Measurements from ENCODE around the gene DDR2.
"Not testable (repeated sequence)": the region's sequence is repeated elsewhere in the genome, so short reads cannot be mapped to it uniquely, and the experiment has no call there.

Gene DDR2

DNA sequence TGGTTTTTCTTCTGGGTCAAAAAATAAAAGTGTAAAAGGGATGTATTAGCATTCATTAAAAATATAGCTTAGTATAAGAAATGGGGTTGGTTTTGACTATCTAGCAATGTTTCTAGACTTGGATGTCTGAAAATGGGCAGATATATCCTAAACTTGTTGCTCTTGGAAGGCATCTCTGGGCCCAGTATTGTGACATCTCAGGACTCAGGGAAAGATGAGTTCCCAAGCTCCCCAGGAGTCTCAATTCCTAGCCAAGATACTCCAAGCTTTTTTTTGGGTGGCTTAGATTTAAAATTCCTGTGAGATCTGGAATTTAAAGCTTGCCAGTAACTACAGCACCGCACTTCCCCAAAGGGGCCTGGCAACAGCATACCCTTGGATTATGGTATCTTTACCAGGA lies 146.8 kb downstream of the DDR2 start:
- DNase-seq (ENCODE audit: low read depth in 2 of 2): no peak

DNA sequence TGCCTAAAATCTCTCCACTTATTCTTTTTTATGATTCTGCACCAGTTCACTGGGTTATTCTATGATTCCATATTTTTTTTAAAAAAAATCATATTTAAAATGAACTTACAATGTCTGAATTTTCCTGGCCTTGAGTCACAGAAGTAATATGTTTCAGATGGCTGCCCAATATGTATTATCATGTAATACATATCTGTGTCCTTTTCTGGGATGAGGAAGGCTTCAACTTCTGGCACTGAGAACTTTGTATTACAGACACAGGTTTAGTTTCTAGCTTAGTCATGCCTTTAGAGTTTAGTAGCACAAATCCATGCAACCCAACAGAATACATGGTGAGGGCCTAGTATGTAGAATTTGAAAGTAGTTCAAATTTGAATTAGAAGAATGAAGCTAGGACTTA lies 150.4 kb downstream of the DDR2 start:
- DNase-seq (ENCODE audit: low read depth in 2 of 2): no peak

DNA sequence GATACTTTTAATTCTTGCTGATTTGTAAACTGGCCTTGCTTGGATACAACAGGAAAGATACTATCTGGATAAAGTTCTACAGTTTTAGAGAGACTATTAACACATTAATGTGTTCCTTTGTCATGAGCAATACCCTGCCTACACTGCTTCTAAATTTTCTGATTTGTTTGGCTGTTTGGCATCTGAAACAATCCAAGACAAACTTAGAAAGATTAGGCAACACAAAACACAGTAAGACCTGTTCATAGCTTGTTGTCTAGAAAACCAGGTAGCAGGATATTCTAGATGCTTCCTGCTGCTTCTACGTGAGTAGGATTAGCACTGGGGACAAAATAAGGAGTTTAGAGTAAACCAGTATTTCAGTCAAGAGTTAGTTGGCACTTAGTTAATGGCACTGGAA lies 152.7 kb downstream of the DDR2 start:
- DNase-seq (ENCODE audit: low read depth in 2 of 2): not testable (repeated sequence)

DNA sequence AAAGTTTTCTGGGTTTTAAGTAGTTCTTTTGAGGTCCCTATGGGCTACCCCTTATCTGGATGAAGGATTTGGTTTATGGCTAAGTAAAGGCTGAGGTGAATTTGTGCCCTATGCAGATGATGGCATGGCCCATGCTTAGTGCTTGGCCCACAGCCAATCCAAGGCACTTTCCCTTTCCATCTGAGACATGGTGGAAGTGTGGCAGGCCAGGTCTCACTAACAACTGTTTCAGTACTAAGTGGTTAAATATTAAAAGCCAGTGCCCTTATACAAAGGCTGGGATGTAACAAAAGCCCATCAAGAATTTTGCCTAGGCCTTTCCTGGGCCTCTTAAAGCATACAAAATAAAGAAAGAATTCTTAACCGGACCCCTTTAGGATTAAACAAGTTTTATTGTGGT lies 156.5 kb downstream of the DDR2 start:
- DNase-seq (ENCODE audit: low read depth in 2 of 2): not testable (repeated sequence)

DNA sequence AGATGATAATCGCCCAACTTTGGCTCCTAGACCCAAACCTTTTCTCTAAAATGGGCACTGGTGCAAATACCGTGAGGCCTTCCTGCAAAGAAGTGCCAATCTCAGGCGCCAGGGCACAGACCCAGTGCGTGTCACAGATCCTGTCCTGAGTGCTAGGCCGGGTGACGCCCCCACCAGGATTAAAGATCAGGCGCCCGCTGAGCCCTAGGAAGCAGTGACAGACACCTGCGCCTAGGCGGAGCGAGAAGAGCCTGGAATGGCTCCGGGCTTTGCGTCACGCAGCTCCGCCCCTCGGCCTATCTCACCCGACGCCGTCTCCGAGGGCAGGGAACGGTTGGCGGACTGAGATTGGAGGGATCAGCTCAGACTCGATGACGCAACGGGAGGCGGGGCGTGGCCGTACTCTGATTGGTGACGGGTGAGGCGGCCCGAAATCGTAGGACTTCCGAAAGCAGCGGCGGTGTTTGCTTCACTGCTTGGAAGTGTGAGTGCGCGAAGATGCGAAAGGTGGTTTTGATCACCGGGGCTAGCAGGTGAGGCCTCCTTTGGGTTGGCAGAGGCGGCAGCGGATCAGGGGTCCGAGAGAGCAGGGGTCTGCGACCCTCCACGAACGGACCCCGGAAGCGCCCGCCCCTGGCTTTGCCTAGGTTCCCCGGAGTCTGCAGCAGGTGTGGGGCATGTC lies 158.2 kb downstream of the DDR2 start, which contains the start of gene HSD17B7:
Gene HSD17B7 (plus strand): TSS at position 400 of the 682 bp plus-strand sequence. CDS start 99 bp downstream, at position 499.
- DNase-seq (ENCODE audit: low read depth in 2 of 2): peak; percentile 40 to 53

DNA sequence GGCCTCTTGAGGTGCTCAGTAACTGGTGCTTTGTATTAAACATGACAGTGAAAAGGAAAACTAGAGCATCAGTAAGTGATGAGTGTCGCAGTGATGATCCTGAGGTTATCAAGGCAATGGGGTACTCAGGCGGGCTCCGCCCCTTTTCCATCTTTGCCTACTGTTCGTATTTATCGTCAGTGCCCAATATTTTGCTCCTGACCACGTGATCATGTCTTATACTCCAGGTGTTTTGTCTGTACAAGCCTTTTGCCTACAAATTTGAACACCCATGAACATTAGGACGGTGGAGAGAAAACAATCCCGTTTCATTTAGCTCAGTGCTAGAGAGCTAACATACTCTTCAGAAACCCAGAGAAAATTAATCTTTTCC lies 158.7 kb downstream of the DDR2 start:
- not testable (repeated sequence) for DNase-seq (ENCODE audit: low read depth in 2 of 2)

DNA sequence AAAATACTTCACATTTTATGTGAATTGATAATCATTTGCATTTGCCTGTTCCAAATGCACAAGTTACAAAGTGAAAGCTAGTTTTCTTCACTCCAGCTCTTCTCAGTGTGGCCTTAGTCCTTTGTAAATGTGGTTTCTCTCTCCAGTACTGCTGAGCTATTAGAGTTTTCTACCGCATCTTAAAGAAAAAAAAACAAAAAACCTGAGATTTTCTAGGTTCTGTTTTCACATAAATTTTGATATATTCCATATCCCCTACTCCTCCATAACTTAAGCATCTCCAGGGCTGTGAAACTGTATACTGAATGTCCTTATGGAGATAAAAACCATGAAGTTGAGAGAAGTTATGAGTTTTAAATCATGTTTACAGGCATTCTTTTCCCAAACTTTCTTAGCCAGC lies 162.0 kb downstream of the DDR2 start:
- not testable (repeated sequence) for DNase-seq (ENCODE audit: low read depth in 2 of 2)

DNA sequence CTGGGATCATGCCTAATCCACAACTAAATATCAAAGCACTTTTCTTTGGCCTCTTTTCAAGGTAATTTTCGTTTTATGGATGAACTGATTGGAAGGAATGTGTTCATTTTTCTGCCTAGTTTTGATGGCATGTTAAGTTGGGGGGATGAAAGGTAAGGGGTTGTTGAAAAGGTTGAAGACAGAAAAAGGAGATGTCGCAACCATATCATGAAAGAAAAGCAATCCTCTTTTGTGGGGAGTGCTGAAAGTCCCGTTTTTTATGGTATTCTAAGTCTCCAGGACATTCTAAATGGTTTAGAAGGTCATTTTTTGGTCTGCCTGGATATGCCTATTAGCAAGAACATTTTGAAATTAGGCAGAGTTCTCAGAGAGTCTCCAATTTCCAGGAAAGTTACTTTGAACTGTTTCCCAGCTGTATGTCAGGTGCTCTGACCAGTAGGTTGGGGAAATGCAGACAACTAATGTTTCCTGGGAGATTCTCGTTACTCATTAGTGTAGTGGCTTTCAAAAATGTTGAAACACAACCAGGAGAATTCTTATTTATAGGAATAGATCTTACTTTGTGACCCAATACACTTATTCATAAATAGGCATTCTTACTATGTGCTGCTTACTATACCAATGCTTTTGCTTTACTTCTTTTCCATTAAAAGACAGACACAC lies 164.5 kb downstream of the DDR2 start:
- not testable (repeated sequence) for DNase-seq (ENCODE audit: low read depth in 2 of 2)

DNA sequence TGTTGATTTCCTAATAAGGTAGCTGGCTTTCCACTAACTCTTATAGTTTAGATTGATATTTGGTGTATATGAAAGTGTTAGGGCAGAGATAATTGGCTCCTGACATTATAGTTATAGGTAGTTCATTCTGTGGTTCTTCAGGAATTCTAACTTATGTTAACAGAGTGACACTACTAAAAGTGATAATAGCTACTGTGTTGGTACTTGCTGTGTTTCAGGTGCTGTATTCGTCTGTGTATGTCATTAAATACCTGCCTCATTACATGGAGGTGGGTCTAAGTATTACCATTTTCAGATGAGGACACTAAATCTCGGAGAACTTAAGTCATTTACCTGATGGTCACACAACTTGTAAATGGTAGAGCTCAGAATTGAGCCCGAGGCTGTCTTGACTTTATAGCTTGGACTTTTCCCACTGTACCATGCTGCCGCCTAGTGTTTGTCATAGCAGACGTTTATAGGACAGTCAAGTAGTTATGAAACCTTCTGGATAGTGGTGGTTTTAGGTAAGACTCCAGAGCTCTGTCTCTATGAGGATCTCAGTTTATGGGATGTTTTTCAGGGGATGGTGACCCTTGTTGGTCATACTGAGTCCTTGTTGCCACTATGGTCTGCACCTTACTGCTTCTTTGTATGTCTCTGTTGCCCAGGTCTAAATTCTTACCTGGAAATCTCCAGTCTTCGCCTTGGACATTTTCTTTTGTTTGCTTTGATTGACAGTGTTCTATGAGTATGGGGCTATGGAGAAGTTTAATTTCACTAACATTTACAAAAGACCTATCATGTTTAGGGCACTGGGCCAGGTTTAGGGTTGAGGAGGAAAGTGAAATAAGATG lies 167.9 kb downstream of the DDR2 start:
- DNase-seq (ENCODE audit: low read depth in 2 of 2): not testable (repeated sequence)

DNA sequence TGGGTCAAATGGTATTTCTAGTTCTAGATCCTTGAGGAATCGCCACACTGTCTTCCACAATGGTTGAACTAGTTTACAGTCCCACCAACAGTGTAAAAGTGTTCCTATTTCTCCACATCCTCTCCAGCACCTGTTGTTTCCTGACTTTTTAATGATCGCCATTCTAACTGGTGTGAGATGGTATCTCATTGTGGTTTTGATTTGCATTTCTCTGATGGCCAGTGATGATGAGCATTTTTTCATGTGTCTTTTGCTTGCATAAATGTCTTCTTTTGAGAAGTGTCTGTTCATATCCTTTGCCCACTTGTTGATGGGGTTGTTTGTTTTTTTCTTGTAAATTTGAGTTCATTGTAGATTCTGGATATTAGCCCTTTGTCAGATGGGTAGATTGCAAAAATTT lies 175.2 kb downstream of the DDR2 start:
- DNase-seq (ENCODE audit: low read depth in 2 of 2): not testable (repeated sequence)

DNA sequence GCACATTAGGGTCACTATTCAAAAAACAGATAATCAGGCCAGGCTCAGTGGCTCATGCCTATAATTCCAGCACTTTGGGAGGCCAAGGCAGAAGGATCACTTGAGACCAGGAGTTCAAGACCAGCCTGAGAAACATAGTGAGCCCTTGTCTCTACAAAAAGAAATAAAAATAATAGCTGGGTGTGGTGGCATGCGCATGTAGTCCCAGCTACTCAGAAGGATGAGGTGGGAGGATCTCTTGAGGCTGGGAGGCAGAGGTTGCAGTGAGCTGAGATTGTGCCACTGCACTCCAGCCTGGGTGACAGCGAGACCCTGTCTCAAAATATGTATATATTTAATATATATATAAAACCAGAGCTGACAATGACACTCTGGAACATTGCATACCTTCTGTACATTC lies 180.1 kb downstream of the DDR2 start:
- DNase-seq (ENCODE audit: low read depth in 2 of 2): not testable (repeated sequence)

DNA sequence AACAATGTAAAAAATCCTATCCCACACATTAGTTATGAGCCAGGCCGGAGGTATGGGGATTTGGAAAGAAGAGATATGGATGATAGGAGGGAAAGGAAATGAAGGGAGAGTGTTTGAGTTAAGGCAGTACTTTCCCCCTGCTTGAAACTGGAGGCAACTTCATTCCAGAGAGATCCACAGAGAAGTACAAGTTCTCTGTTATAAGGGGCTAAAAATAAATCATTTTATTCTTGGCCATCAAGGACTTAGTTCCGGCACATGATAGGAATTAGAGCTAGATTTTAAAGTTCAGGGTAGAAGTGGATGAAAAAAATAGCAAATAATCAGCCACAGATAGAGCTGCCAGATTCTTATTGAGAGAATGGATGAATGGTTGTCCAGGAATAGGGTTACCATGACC lies 185.9 kb downstream of the DDR2 start:
- DNase-seq (ENCODE audit: low read depth in 2 of 2): not testable (repeated sequence)

DNA sequence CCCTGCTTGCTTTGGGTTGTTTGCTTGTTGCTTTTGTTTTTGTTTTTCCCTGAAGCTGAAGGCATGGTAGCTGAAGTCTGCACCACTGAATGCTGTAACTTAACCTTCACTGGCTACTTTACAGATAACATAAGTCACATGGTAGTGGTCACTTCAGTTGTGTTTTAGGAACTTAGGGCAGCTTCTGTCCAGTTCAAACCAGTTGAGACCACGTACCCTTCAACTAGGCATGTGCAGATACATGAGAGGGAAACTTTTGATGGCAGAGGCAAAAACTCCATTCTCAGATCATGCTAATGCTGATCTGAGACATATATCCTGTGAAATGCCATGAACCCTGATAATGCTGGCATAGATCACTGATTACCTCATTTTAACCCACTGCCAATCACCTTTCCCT lies 186.4 kb downstream of the DDR2 start:
- DNase-seq (ENCODE audit: low read depth in 2 of 2): not testable (repeated sequence)

DNA sequence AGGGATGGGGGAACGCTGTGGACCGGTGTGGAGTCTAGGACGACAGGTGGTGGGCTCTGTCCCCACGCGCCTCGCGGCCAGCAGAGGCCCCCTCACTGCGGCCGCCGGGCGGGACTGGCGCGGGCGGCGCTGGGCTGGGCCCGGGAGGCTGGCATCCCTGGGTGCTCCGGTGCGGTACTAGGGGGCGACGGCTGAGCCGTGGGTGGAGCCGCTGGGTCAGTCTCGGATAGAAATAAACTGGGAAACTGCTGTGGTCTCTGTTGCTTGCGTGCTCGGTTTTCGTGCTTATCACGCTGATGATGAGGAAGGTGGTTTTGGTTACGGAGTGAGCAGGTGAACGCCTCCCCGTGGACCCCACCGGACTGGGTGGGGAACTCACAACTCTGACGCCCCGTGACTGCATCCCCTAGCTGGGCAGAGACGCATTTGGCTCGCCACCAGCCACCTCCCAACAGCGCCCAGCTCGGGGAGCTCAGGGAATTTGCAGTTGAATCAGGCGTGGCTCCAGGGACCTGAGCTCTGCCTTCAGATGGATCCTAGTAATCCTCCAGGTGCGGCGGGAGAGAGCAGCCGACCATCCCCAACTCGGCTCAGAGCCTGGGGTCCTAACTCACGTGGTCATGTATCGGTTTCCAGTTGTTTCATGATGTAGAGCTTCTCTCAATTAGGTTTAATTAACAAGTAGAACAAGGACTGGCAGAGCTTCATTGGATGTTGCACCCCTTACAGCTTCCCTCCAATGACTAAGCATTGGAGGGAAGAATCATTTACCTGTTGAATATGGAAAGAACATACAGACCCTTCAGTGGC lies 190.3 kb downstream of the DDR2 start:
- DNase-seq (ENCODE audit: low read depth in 2 of 2): no peak

DNA sequence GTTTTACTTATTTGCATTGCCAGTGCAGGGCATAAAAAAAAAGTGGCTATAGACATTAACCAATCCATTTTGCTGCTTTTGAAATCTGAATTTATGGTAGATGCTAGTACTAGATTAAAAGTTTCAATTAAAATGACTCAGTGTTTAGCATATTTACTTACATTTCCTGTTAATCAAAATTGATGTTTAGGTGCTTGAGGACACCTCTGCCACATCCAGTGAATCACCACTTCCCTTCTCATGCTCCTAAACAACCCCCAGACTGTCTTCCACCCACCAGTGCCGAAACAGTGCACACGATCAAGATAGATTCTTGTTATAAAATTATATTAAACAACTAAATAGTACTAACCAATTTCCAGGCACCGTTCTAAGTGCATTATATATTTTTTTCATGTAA lies 191.0 kb downstream of the DDR2 start:
- no peak for DNase-seq (ENCODE audit: low read depth in 2 of 2)

DNA sequence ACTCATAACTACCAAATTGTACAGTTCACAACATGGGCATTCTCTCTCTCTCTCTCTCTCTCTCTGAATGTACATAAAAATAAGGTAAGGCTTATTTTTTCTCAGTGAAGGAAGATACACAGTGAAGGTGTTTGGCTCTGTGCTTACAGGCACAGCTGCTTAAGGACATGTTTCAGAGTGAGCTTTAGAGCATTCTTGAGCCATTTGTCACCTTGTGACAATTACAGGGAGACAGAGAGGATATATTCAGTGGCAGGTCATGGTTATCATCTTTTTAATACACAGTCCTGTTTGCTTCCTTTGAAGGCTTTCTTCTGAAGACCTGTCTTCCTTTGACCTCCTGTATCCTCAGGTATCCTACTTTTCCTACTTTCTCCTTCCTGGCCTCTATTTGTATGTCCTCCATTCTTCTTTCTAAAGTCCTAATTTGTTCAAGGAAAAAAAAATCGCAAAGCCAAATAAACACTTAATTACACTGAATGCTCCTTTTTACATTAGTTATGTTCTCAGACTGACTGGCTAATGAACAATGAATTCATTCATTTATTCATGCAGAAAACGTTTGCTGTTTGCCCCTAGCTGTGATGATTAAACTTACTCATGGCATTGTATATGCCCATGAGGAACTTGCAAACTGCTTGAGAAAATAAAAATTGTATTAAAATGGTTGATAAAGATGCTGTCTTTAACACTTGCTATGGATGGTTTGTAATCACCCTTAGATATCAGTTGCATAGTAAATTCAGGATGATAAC lies 191.7 kb downstream of the DDR2 start:
- no peak for DNase-seq (ENCODE audit: low read depth in 2 of 2)

DNA sequence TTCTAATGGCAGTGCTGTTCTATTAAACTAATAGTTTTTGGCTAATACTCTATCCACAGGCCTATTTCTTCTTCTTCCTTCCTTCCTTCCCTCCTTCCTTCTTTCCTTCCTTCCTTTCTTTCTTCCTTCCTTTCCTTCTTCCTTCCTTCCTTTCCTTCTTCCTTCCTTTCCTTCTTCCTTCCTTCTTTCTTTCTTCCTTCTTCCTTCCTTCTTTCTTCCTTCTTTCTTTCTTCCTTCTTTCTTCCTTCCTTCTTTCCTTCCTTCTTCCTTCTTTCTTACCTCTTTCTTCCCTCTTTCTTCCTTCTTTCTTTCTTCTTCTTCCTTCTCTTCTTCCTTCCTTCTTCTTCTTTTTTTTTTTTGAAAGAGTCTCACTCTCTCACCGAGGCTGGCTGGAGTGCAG lies 197.0 kb downstream of the DDR2 start:
- DNase-seq (ENCODE audit: low read depth in 2 of 2): no peak

DNA sequence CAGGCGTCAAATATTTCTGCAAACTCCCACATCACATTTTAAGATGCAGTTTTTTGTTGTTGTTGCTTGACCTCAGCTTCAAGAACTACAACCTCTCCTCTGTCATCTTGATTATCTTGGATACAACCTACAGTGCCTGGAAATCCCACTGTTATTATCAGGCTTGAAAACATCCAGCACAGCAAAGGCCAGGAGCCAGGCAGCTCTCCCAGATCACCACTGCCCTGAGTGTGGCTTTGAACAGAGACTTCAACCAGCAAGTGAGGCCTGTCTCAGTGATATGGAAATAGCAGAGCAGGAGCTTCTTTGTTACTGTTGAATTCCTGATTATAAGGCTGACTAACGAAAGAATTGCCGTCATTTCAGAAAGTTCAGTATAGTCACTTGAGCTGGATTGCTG lies 200.2 kb downstream of the DDR2 start:
- DNase-seq (ENCODE audit: low read depth in 2 of 2): no peak

DNA sequence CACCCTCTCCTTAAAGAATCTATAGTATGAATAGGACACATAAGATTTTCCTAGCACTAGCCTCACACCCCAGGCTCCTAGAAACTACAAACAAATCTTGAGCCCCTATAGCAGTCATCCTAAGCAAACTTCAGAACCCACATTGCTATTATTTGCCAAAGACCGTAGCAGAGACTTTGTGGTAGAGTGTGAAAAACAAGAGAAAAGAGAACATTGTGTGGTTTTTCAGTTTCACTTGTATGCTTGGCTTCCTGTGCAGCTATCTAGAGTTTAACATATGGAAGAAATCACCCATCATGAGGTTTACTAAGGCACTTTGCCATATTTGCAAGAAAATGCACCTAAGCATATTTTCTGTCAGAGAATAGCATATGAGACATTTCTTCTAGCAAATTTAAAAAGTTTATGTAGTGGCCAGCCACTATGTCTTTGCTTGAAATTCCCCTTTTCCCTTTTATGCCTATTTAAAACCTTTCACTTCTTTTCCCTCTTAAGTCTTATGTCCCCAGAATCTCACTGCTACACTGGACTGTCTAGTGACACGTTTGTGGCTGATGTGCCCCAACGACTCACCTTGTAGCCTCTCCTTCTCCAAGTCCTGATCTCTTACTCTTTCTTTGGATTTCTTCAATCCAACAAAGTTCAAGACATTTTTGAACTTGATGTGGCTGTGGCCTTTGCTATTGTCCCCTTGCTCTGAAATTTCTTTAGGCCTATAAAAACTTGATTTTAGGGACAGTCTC lies 203.1 kb downstream of the DDR2 start:
- no peak for DNase-seq (ENCODE audit: low read depth in 2 of 2)
